Measurements from ENCODE around the gene BIRC2. TPM values are rescaled to one million over a fixed set of nuclear protein-coding genes. Genes with fewer than 3 reads are reported as not detected.

The BIRC2 gene
- total and polyA plus RNA-seq, 9 of the 15 experiments (the other 6 are each of a cell fraction or from before 2014, with no cell fraction given) = 14.3 to 45.9 (median 20.7) TPM

GRCh38 chr11:102309621-102310541, 37.1 kb upstream of the BIRC2 start:
- H3K9me1 ChIP-seq (ENCODE audit: control insufficient read depth, insufficient read depth, low read length) = no peaks in the 10 kb centered on the region
- H3K9me3 ChIP-seq (replicated peaks; ENCODE audit: control insufficient read depth, insufficient read depth, low read depth, low read length) = no peaks in the 10 kb centered on the region
- H3K36me3 ChIP-seq (ENCODE audit: control insufficient read depth, insufficient read depth, low read length) = no peaks in the 10 kb centered on the region
- FAIRE-seq (no peak), ATAC-seq (peak; percentile 72), DNase-seq (ENCODE audit: extremely low read depth in 1 of 4, low spot score in 3 of 4) (peak in 1 of 4 experiments; percentile 37)
- no peak overlapping the region for H3K4me2 ChIP-seq (ENCODE audit: insufficient read depth, low read length)
- H3K4me1 ChIP-seq (replicated peaks in 1 of 2; ENCODE audit: control insufficient read depth in 2 of 2, insufficient read depth in 2 of 2, low read length in 2 of 2) = peaks cover 0 to 16% of the 10 kb centered on the region in 2 experiments; a peak in 1 of 5 replicates
- no peaks in the 10 kb centered on the region for H4K20me1 ChIP-seq (replicated peaks; ENCODE audit: control insufficient read depth, insufficient read depth, low read length)
- no peak overlapping the region for H3K9ac ChIP-seq (ENCODE audit: insufficient read depth in 1 of 2, low read depth in 2 of 2, low read length in 2 of 2)
- no peaks in the 10 kb centered on the region for H3K27me3 ChIP-seq (ENCODE audit: control insufficient read depth in 2 of 2, insufficient read depth in 2 of 2, low read length in 2 of 2)
- no peak overlapping the region for H3K27ac ChIP-seq (ENCODE audit: extremely low read depth, low read depth, low read length)
- H3K79me2 ChIP-seq (ENCODE audit: control insufficient read depth, insufficient read depth, low read length) = no peaks in the 10 kb centered on the region
- no TSS peak for BruUV-seq (replicated peaks)
- ChIA-PET POLR2A (no interaction called here), CTCF (ENCODE audit: low intra/inter-chr PET ratio) (no interaction called here)
- H2AFZ ChIP-seq (ENCODE audit: low read depth, low read length) = no peak overlapping the region
- intact Hi-C loops (cut with micrococcal nuclease) (no loop called here), in situ Hi-C loops (cut with MboI) (no loop called here)
- no peak overlapping the region for H3K4me3 ChIP-seq
- TF ChIP-seq HIVEP1 (CRISPR knock-in tag; IDR thresholded peaks at IDR 0.05) (no peak), RFX1 (IDR thresholded peaks at IDR 0.05) (no peak), CTCFL (IDR thresholded peaks at IDR 0.05; ENCODE audit: borderline replicate concordance, insufficient read depth, low read depth, low read length, poor library complexity, severe bottlenecking) (peak; percentile 62), CTCF (IDR thresholded peaks at IDR 0.05 in 2 of 3, conservative IDR thresholded peaks at IDR 0.05 in 1 of 3; ENCODE audit: insufficient read depth in 2 of 3, low read depth in 1 of 3, low read length in 3 of 3) (peak; percentile 33 to 39 (median 38); a peak in 4 of 6 replicates), CEBPG (CRISPR knock-in tag; IDR thresholded peaks at IDR 0.05) (peak; percentile 80), CEBPG (tag; conservative IDR thresholded peaks at IDR 0.05 in 1 of 2, IDR thresholded peaks at IDR 0.05 in 1 of 2) (peak; percentile 56 to 97), RFX7 (CRISPR knock-in tag; IDR thresholded peaks at IDR 0.05) (no peak), CEBPB (tag; IDR thresholded peaks at IDR 0.05) (peak; percentile 96), IRF9 (tag; IDR thresholded peaks at IDR 0.05) (peak; percentile 58; the same call in 1 of the 2 replicates)
- 58% methylated on average over 25 of the region's 25 CpGs for WGBS (ENCODE audit: insufficient coverage, low coverage, missing lambda C conversion rate)

Data from K562 (cell line).